PC-3 (cell line): ENCODE measurements around the gene GPR63. TPM values are rescaled to one million over a fixed set of nuclear protein-coding genes. Genes with fewer than 3 reads are reported as not detected.

ENCODE experiments used
- ATAC-seq: fragments of 200-7000 bp; cut with Tn5 transposase; 2 replicates; pipeline ENCODE4 v1.9.1; 2020; ENCODE audit warnings: mild to moderate bottlenecking, moderate library complexity
- BruUV-seq: library from RNA; stranded (reverse); fragments of 400-500 nt; replicated peaks from 2 replicates; lab custom pipeline; 2021; lab: Mats Ljungman, UMichigan
- CTCF ChIA-PET: fragments of 300-600 bp; sonication (Branson Sonifier 250); formaldehyde crosslinking; loops from one replicate; lab custom pipeline; 2022; ENCODE audit warnings: antibody characterized with exemption; lab: Charles Lee
- POLR2A ChIA-PET: fragments of 300-600 bp; sonication (Branson Sonifier 250); formaldehyde crosslinking; loops from one replicate; lab custom pipeline; 2022; ENCODE audit warnings: antibody characterized with exemption; ENCODE audit not compliant: unreplicated experiment; lab: Charles Lee
- DNase-seq: peaks from one replicate; pipeline ENCODE4 v3.0.0-alpha.2; 2015
- H2AFZ ChIP-seq: fragments of 300-600 bp; sonication (generic); 2 replicates; pipeline ENCODE4 v1.6.0; 2016; ENCODE audit warnings: antibody characterized with exemption, low read length
- H3F3A ChIP-seq: fragments of 300-600 bp; sonication (generic); one replicate; pipeline ENCODE4 v1.6.0; 2017; ENCODE audit warnings: antibody characterized with exemption, low read length, control low read depth, mild to moderate bottlenecking; ENCODE audit not compliant: unreplicated experiment
- H3K27ac ChIP-seq: fragments of 300-600 bp; sonication (generic); 2 replicates; pipeline ENCODE4 v1.5.1; 2016; ENCODE audit warnings: mild to moderate bottlenecking, low read length
- H3K27me3 ChIP-seq: fragments of 300-600 bp; sonication (generic); 2 replicates; pipeline ENCODE4 v1.6.1; 2016; ENCODE audit warnings: low read length, mixed read lengths
- H3K36me3 ChIP-seq: fragments of 300-600 bp; sonication (generic); 2 replicates; pipeline ENCODE4 v1.6.1; 2016; ENCODE audit warnings: low read depth, mixed run types, low read length, mixed read lengths
- H3K4me1 ChIP-seq: fragments of 300-600 bp; sonication (generic); 2 replicates; pipeline ENCODE4 v1.5.1; 2016; ENCODE audit warnings: low read length; ENCODE audit not compliant: insufficient read depth
- H3K4me2 ChIP-seq: fragments of 300-600 bp; sonication (generic); 2 replicates; pipeline ENCODE4 v1.6.0; 2016; ENCODE audit warnings: low read length
- H3K4me3 ChIP-seq: fragments of 300-600 bp; sonication (generic); 2 replicates; pipeline ENCODE4 v1.5.1; 2016; ENCODE audit warnings: mild to moderate bottlenecking, low read length, mixed read lengths
- H3K79me2 ChIP-seq: fragments of 300-600 bp; sonication (generic); 2 replicates; pipeline ENCODE4 v1.6.1; 2017; ENCODE audit warnings: low read length, mixed read lengths
- H3K9ac ChIP-seq: fragments of 300-600 bp; sonication (generic); 2 replicates; pipeline ENCODE4 v1.6.0; 2016; ENCODE audit warnings: mild to moderate bottlenecking, low read length
- H3K9me2 ChIP-seq: fragments of 300-600 bp; sonication (generic); replicated peaks from 2 replicates; pipeline ENCODE4 v1.6.1; 2016; ENCODE audit warnings: mixed run types, low read length, mixed read lengths
- H3K9me3 ChIP-seq: fragments of 300-600 bp; sonication (generic); 2 replicates; pipeline ENCODE4 v1.6.1; 2016; ENCODE audit warnings: low read length, mixed read lengths
- H4K20me1 ChIP-seq: fragments of 300-600 bp; sonication (generic); 2 replicates; pipeline ENCODE4 v1.6.1; 2016; ENCODE audit warnings: low read length, mixed read lengths
- EZH2 ChIP-seq: fragments of 300-600 bp; sonication (generic); IDR thresholded peaks from one replicate; pipeline ENCODE4 v1.6.1; 2017; ENCODE audit warnings: antibody characterized with exemption, mild to moderate bottlenecking, low read length; ENCODE audit not compliant: unreplicated experiment
- EZH2phosphoT487 ChIP-seq: fragments of 300-600 bp; sonication (generic); IDR thresholded peaks from 2 replicates; pipeline ENCODE4 v1.6.1; 2018; ENCODE audit warnings: mild to moderate bottlenecking, antibody characterized with exemption, low read length, borderline replicate concordance
- intact Hi-C: fragments of 100-400 bp; cut with micrococcal nuclease; formaldehyde crosslinking; loops from 2 replicates; pipeline ENCODE4 v1.9.0; 2023
- total RNA-seq: library from RNA; depleted of rRNA; stranded (reverse); fragments of >200 nt; gene quantifications from 2 replicates; pipeline ENCODE4 v1.2.3, GENCODE V29; 2014
- TF ChIP-seq, protein P1 (sequence below): fragments of 300-600 bp; sonication (generic); conservative IDR thresholded peaks from 2 replicates; pipeline ENCODE4 v1.5.1; 2017; ENCODE audit warnings: antibody characterized with exemption, low read depth, mild to moderate bottlenecking, low read length

Gene GPR63
- total RNA-seq, 1 experiment from 2014 or later, result 0.07 TPM

DNA sequence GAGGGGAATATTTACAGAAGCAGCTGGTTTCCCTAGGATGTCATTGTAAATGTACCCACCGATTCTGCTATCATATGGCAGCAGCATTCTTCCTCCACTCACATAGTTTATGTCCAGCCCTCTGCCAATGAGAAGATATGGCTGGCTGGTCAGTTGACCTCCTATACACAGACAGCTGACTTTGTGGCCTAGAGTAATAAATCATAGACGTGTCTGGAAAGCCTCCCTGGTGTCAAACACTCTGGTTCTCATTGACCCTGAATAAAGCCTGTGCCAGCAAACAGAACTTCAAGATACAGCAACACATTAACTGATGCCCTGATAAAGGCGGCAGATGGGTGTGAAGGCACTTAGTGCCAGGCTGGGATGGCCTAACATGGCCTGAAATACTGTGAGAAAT lies 52.6 kb downstream of the GPR63 start:
- no peak overlapping the region for H3K9ac ChIP-seq
- ATAC-seq (no peak), DNase-seq (no peak)
- H3K79me2 ChIP-seq, result no peaks in the 10 kb centered on the region
- POLR2A ChIA-PET, result no interaction called here
- H3K27me3 ChIP-seq, result no peaks in the 10 kb centered on the region
- H3K4me2 ChIP-seq, result no peak overlapping the region
- CTCF ChIA-PET, result interaction anchor here (0.7 kb wide), 1 partner anchor 100 kb away, joined by 3 read pairs; no protein-coding TSS in a partner anchor
- H2AFZ ChIP-seq, result no peak overlapping the region
- intact Hi-C loops, result no loop called here
- H3K27ac ChIP-seq, result no peak overlapping the region
- H4K20me1 ChIP-seq, result no peaks in the 10 kb centered on the region
- no peaks in the 10 kb centered on the region for H3K9me2 ChIP-seq
- TF ChIP-seq EZH2phosphoT487 (no peak), EZH2 (no peak)
- TF ChIP-seq, protein P1, sequence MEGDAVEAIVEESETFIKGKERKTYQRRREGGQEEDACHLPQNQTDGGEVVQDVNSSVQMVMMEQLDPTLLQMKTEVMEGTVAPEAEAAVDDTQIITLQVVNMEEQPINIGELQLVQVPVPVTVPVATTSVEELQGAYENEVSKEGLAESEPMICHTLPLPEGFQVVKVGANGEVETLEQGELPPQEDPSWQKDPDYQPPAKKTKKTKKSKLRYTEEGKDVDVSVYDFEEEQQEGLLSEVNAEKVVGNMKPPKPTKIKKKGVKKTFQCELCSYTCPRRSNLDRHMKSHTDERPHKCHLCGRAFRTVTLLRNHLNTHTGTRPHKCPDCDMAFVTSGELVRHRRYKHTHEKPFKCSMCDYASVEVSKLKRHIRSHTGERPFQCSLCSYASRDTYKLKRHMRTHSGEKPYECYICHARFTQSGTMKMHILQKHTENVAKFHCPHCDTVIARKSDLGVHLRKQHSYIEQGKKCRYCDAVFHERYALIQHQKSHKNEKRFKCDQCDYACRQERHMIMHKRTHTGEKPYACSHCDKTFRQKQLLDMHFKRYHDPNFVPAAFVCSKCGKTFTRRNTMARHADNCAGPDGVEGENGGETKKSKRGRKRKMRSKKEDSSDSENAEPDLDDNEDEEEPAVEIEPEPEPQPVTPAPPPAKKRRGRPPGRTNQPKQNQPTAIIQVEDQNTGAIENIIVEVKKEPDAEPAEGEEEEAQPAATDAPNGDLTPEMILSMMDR, result no peak
- no peaks in the 10 kb centered on the region for H3K4me1 ChIP-seq
- no TSS peak for BruUV-seq
- H3F3A ChIP-seq, result no peaks in the 10 kb centered on the region
- H3K36me3 ChIP-seq, result no peaks in the 10 kb centered on the region
- no peaks in the 10 kb centered on the region for H3K9me3 ChIP-seq
- no peak overlapping the region for H3K4me3 ChIP-seq

DNA sequence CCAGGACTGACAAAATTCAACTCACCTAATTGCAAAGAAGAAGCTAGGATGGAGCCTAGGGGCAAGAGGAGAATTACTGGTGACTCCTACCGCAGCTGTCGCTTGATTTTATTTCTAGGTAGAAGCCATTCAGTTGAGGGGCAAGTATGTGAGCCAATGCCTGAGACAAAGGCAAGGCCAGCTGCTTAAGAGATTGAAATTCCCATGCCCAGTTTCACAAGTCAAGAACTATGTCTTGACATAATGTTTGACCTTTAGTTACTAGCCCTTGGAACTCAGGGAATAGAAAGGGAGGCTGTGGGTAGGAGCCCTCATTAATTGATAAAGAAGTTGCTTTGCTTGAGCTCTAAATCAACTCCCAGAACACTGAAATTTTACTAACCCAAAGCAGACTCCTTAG lies 54.0 kb downstream of the GPR63 start:
- ATAC-seq, result no peak
- Histone ChIP-seq H3K9ac (no peak overlapping the region), H3K4me2 (no peak overlapping the region), H3K27ac (no peak overlapping the region), H4K20me1 (no peaks in the 10 kb centered on the region), H3F3A (no peaks in the 10 kb centered on the region), H3K4me3 (no peak overlapping the region), H3K9me2 (no peaks in the 10 kb centered on the region), H3K79me2 (no peaks in the 10 kb centered on the region), H3K9me3 (no peaks in the 10 kb centered on the region), H3K27me3 (no peaks in the 10 kb centered on the region), H3K4me1 (no peaks in the 10 kb centered on the region), H3K36me3 (no peaks in the 10 kb centered on the region), H2AFZ (no peak overlapping the region)
- DNase-seq, result no peak
- ChIA-PET CTCF (no interaction called here), POLR2A (no interaction called here)
- intact Hi-C loops, result no loop called here
- no TSS peak for BruUV-seq
- TF ChIP-seq, protein P1, result no peak
- TF ChIP-seq EZH2 (no peak), EZH2phosphoT487 (no peak)

DNA sequence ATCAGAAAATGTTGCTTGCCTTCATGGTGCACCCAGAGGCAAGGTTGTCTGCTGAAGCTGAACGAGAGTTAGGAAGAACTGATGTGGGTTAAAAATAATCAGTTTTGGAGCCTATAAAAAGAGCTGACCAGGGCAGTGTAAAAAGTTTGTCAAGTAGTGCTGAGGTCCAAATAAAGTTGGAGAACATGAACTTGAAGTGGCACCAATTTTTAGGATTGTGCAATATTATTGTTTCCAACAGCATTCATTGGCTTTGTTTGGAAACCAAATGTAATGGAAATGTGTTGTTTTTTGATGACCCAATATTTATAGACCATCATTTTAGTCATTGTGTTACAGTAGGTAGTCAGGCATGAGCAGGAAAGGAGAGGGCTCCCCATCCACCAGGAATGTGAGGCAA lies 55.7 kb downstream of the GPR63 start:
- Histone ChIP-seq H3K9ac (no peak overlapping the region), H3K4me2 (no peak overlapping the region), H3K4me3 (no peak overlapping the region), H3K4me1 (no peaks in the 10 kb centered on the region), H2AFZ (no peak overlapping the region), H4K20me1 (no peaks in the 10 kb centered on the region), H3K79me2 (no peaks in the 10 kb centered on the region), H3K27me3 (no peaks in the 10 kb centered on the region), H3K9me3 (no peaks in the 10 kb centered on the region), H3F3A (no peaks in the 10 kb centered on the region), H3K27ac (no peak overlapping the region), H3K9me2 (no peaks in the 10 kb centered on the region), H3K36me3 (no peaks in the 10 kb centered on the region)
- intact Hi-C loops, result no loop called here
- ATAC-seq (no peak), DNase-seq (no peak)
- POLR2A ChIA-PET, result no interaction called here
- BruUV-seq, result no TSS peak
- CTCF ChIA-PET, result no interaction called here
- TF ChIP-seq EZH2phosphoT487, result no peak
- TF ChIP-seq, protein P1, result no peak
- TF ChIP-seq EZH2, result no peak
